IPS DF 6.9 (cell line): Measurements from ENCODE around the gene DAZAP1.

Experiments used
- DNase-seq: peaks from one replicate; pipeline ENCODE4 v3.0.0-alpha.2; 2013; ENCODE audit warnings: low read depth, low spot score
- H3K27ac ChIP-seq: one replicate; pipeline ENCODE4 v1.5.1; 2013; ENCODE audit warnings: low read length, control low read depth
- H3K27me3 ChIP-seq: 2 replicates; pipeline ENCODE4 v1.6.1; 2013; ENCODE audit warnings: mild to moderate bottlenecking, low read length; ENCODE audit not compliant: control insufficient read depth, insufficient read depth
- H3K36me3 ChIP-seq: 2 replicates; pipeline ENCODE4 v1.6.1; 2013; ENCODE audit warnings: low read length; ENCODE audit not compliant: control insufficient read depth, insufficient read depth
- H3K4me1 ChIP-seq: 2 replicates; pipeline ENCODE4 v1.6.1; 2013; ENCODE audit warnings: low read length; ENCODE audit not compliant: control insufficient read depth, insufficient read depth
- H3K4me3 ChIP-seq: 2 replicates; pipeline ENCODE4 v1.5.1; 2013; ENCODE audit warnings: mild to moderate bottlenecking, low read length
- H3K9me3 ChIP-seq: 2 replicates; pipeline ENCODE4 v1.6.1; 2013; ENCODE audit warnings: low read length, inconsistent platforms; ENCODE audit not compliant: control insufficient read depth, insufficient read depth
- WGBS: extraction: QIAGEN DNeasy Blood & Tissue Kit; methylation state at CpG from one replicate; pipeline ENCODE4 v1.1.7; 2013; ENCODE audit warnings: mixed read lengths, missing lambda C conversion rate; ENCODE audit not compliant: insufficient read length, insufficient coverage; 5-methylcytosine and 5-hydroxymethylcytosine counted together

The DAZAP1 gene

DNA sequence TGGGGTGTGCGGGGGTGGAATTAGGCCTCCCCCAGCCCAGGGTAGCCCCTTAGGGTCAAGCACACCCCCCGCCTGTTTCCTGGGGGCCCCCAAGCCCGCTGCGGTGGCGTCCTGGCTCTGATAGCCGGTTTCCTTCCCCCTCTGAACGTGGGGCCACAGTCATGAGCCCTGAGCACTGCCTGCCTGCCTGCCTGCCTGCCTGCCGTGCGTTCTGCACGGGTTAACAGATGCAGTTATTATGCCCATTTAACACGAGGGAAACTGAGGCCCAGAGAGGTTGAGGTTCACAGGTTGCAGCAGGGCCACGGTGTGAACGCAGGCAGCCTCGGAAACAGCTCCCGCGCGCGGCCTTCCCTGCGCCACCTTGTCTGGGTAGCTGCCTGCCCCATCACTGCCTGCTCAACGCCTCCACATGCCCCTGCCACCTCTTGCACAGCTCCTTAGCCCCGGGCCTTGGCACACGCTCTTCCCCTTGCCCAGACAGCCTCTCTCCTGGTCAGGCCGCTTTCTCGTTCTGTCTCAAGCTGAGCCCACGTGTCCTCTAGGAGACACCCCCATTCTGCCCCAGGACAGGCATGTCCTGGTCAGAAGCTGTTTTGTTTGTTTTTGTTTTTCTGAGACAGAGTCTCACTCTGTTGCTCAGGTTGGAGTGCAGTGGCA lies 4.8 kb upstream of the DAZAP1 start:
- Histone ChIP-seq H3K4me3 (no peak overlapping the region), H3K36me3 (no peaks in the 10 kb centered on the region), H3K27ac (no peak overlapping the region), H3K27me3 (no peaks in the 10 kb centered on the region), H3K9me3 (no peaks in the 10 kb centered on the region), H3K4me1 (peaks cover 1% of the 10 kb centered on the region)
- no CpG with 5 or more reads among the region's 25 CpGs for WGBS
- no peak for DNase-seq

DNA sequence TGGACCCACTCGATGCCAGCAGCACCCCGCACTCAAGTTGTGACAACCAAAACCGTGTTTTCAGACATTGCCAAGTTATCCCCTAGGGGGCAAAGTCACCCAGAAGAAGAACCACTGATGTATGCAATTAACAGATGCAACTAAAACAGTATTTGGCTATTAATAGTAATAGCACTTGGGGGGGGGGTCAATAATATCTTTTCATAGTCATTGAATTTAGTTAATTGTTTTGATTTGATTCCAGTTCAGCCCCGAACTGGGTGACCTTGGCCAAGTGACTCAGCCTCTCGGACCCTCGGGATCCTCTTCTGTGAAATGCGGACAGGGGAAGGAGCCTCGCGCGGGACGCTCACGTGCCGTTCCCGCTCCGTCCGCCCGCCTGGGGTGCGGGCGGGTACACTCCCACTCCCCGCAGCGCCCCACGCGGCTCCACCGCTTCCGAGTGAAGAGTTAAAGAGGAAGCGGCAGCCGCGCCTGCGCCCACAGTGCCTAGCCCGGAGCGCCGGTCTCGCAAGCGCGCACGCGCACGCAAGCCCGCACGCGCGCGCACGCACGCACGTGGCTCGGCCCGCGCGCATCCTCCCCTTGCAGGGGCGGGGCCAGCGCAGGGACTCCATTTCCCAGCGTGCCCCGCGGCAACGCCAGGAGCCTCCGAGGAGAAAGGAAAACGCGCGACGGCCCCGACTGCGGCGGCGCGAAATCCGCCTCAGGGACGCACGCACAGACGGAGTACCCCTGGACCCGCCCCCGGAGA lies 435 bp upstream of the DAZAP1 start:
- H3K9me3 ChIP-seq, result no peaks in the 10 kb centered on the region
- WGBS, result no CpG with 5 or more reads among the region's 72 CpGs
- H3K36me3 ChIP-seq, result peaks cover 4% of the 10 kb centered on the region; the same call in 1 of the 2 replicates
- peak; percentile 94 for DNase-seq
- no peaks in the 10 kb centered on the region for H3K27me3 ChIP-seq
- peaks cover 13% of the 10 kb centered on the region for H3K4me1 ChIP-seq
- no peak overlapping the region for H3K27ac ChIP-seq
- peak overlapping the region; percentile 76; the same call in 1 of the 2 replicates for H3K4me3 ChIP-seq

DNA sequence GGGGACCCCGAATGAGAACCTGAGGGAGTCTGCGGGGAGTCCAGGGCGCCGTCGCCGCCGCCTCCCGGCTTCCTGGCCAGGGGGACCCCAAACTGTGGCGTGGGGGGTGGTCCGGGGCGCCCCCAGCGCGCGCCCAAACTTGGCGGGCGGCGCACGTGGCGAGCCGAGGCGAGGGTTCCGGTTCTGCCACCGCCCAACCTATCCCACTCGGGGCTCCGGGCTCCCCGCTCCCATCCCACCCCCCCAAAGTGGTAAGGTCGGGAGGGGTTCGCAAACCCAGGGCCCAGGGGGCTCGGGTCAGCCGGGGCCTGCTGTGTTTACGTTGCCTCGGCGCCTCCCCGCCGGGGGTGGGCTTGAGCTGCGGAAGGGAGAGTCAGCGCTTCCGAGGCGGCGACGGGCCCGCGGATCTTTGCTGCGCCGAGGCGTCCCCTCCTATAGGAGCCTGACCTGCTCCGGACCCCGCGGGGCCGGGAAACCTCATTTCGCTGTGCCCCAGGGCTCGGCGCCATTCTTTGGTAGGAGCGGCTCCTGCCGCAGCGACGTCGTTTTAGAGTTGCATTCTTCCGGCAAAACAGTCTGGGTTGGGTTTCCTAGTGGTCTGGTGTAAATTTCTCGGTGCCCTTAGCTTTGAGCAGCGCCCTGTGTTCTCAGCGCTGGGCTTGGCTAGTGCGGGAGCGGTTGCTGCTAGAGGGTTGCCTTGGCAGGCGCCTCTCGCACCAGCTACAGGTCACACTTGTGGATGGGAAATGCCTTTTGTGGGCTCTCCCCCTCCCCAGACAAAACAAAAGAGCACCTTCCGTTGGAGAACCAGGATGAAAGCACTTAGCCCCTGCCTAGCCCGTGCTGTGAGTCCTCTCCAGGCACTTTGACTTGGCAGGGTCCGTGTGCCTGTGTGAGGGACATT lies 1.2 kb downstream of the DAZAP1 start:
- H3K27me3 ChIP-seq, result no peaks in the 10 kb centered on the region
- WGBS, result no CpG with 5 or more reads among the region's 69 CpGs
- H3K36me3 ChIP-seq, result peaks cover 10% of the 10 kb centered on the region; the same call in 1 of the 2 replicates
- no peaks in the 10 kb centered on the region for H3K9me3 ChIP-seq
- no peak overlapping the region for H3K27ac ChIP-seq
- no peak for DNase-seq
- H3K4me1 ChIP-seq, result peaks cover 11% of the 10 kb centered on the region
- H3K4me3 ChIP-seq, result peak overlapping the region; percentile 76

DNA sequence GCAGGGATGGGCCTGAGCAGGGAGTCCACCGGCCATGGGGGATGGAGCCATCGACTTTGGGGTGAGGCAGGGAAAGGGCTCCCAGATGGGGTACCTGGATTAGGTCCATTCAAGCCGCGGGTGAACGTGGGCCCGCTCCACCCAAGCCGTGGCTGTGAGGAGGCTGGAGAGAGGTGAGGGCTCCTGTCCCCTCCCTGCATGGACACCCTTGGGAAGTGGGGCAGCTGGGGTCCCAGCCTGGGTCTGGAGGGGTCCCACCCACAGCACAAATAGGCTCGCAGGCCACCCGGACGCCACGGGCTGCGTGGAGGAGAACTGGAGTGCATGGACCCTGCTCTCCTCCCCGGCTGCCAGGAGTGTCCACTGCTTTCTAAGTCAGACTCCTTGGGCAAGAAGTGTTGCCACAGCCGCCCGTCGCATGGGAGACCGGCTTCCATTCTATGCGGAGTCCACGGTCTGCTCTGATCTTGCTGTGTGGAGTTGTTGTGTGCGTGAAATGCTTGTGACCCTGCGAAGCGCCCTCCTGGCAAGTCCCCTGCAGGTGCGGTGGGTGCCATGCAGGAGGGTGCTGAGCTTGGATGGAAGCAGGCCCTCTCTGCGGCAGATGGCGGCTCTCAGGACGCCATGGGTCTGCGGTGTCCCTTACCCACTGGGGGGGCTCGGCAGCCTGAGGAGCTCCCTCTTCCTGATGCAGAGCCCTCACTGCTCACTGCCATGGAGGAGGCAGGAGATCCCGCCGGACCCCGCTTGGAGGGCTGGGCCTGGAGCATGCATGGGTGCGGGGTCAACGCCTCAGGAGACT lies 2.0 kb downstream of the DAZAP1 start:
- Histone ChIP-seq H3K36me3 (peaks cover 10% of the 10 kb centered on the region; the same call in 1 of the 2 replicates), H3K27ac (no peak overlapping the region), H3K27me3 (no peaks in the 10 kb centered on the region), H3K9me3 (no peaks in the 10 kb centered on the region), H3K4me1 (peaks cover 11% of the 10 kb centered on the region), H3K4me3 (peak overlapping the region; percentile 76; the same call in 1 of the 2 replicates)
- WGBS, result no CpG with 5 or more reads among the region's 33 CpGs
- no peak for DNase-seq

DNA sequence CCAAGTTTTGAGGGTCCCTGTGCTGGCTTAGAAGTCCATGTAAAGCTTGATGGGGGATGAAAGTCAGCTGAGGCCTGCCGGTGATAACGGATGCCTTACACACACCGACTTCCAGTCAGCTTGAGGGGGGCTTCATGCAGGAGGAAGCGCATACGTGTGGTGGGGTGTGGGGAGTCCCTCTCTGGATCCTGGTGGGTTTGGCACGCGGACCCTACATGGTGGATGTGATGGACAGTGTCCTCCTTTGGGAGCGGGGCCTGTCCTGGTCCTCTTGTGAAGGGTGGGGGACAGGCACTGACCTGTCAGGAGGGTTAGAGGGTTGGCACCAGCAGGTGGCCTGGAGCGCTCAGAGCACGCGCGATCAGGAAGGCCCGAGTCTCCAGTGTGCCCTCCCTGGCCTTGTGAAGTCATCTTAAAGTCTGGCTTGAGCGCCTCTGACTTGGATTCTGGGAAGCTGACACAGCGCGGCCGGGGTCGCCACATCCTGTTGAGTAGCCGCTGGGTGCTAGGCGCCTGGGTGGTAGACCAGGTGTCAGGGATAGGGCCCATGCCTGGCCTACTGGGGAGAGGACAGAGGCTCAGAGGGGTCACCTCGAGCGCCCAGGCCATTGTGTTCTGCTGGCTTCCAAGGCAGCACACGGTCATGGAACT lies 2.9 kb downstream of the DAZAP1 start:
- Histone ChIP-seq H3K9me3 (no peaks in the 10 kb centered on the region), H3K36me3 (peaks cover 10% of the 10 kb centered on the region; the same call in 1 of the 2 replicates), H3K27ac (no peak overlapping the region), H3K27me3 (no peaks in the 10 kb centered on the region), H3K4me1 (peaks cover 11% of the 10 kb centered on the region), H3K4me3 (no peak overlapping the region)
- no peak for DNase-seq
- no CpG with 5 or more reads among the region's 23 CpGs for WGBS

DNA sequence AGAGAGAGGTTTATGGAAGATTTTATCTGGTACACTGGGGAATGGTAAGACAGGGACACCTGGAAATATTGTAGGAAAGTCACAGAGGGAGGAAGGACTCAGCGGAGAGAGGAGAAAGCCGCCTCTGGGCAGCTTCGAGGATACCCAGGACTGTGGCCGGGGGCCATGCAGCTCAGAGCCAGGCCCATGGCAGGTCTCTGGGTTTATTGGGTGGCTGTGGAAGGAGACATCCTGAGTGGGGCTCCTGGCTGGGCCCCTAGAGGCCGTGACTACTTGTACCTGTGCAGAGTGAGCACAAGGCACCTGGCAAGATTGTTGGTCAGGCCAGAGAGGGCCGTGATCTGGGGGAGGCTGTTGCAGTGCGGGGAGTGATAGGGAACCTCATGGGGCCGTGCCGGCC lies 3.4 kb downstream of the DAZAP1 start:
- no CpG with 5 or more reads among the region's 9 CpGs for WGBS
- peaks cover 14% of the 10 kb centered on the region for H3K4me1 ChIP-seq
- no peaks in the 10 kb centered on the region for H3K9me3 ChIP-seq
- no peaks in the 10 kb centered on the region for H3K27me3 ChIP-seq
- no peak overlapping the region for H3K27ac ChIP-seq
- DNase-seq, result no peak
- H3K4me3 ChIP-seq, result no peak overlapping the region
- H3K36me3 ChIP-seq, result peaks cover 10% of the 10 kb centered on the region; the same call in 1 of the 2 replicates

DNA sequence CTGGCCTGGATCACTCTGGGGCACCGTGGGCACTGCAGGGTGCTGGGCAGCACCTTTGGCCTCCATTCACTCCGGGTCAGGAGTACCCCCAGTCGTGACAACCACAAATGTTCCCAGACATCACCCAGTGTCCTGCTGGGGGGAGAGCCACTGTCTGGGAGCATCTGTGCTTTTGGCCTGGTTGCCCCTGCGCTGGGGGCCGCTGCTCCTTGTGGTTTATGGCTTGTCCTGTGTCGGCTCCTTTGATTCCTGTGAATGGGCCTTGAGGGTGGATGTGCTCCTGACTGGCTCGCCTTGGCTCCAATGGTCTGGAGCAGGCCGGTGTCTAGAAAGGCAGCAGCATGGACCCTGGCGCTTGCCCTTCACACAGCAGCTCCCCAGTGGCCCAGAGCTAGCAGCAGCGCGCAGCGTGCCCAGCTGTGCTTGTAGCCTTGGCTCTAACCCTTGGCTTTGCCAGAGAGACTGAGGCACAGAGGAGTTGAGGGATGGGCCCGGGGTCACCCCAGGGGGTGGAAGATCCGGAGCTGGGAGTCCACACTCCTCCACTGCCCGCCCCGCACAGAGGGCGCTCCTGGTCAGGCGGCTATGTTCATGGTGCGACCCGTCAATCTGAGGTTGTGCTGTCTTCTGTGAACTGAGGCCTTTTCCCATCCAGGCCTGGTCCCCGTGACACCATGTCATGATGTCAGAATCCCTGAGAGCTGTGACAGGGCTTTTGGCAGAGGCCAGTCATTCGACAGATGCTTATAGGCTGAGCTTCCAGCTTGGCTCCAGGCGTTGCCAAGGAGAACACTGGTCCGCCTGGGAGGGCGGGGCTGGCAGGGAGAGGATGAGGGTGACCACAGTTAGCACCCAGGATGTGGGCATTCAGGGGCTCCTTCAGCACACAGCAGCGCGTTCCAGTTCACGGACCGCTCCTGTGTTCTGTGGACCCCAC lies 4.1 kb downstream of the DAZAP1 start:
- Histone ChIP-seq H3K36me3 (peaks cover 10% of the 10 kb centered on the region; the same call in 1 of the 2 replicates), H3K27ac (no peak overlapping the region), H3K9me3 (no peaks in the 10 kb centered on the region), H3K4me1 (peaks cover 21% of the 10 kb centered on the region), H3K4me3 (no peak overlapping the region), H3K27me3 (no peaks in the 10 kb centered on the region)
- no peak for DNase-seq
- WGBS, result no CpG with 5 or more reads among the region's 29 CpGs

DNA sequence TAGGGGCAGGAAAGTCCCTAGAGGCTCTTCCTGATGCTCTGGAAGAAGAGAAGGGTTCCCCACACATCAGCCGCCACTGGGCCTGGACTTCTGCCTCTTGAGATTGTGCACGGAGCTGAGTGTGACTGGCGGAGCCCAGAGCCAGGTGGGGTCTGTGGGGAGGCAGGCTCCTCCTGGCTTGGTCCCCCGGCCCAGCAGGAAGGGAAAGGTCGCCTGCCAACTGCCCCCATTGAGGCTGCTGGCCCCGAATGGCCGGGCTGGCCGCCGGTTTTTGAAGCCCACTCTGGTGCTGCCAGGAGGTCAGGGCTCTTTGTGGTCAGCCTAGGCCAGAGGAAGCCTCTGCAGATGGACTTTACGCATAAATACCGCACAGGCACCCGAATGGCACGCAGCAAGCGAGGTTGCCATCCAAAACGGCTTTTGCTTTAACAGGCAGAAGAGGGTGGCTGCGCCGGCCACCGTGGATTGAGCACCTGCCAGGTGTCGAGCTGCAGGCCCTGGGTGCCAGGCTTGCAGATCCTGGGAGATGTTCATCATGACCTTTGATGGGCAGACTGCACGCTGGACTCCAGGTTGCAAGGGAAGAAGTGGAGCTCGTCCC lies 5.0 kb downstream of the DAZAP1 start:
- H3K27ac ChIP-seq, result no peak overlapping the region
- WGBS, result no CpG with 5 or more reads among the region's 21 CpGs
- H3K4me1 ChIP-seq, result peaks cover 23% of the 10 kb centered on the region
- DNase-seq, result no peak
- H3K27me3 ChIP-seq, result no peaks in the 10 kb centered on the region
- H3K4me3 ChIP-seq, result no peak overlapping the region
- no peaks in the 10 kb centered on the region for H3K9me3 ChIP-seq
- H3K36me3 ChIP-seq, result peaks cover 13% of the 10 kb centered on the region
